GM23338 (cell line): ENCODE data around the gene CD300E. TPM values are rescaled to one million over a fixed set of nuclear protein-coding genes. Genes with fewer than 3 reads are reported as not detected.

Experiments used
- ATAC-seq: fragments of 200-7000 bp; cut with Tn5 transposase; 3 replicates; pipeline ENCODE4 v1.9.1; 2020
- DNase-seq: peaks from one replicate; pipeline ENCODE4 v3.0.0-alpha.2; 2015; ENCODE audit warnings: low spot score
- H2AFZ ChIP-seq: fragments of 200-600 bp; sonication (generic); 2 replicates; pipeline ENCODE4 v1.8.0; 2016; ENCODE audit warnings: antibody characterized with exemption, mild to moderate bottlenecking, moderate library complexity
- H3F3A ChIP-seq: fragments of 200-600 bp; sonication (generic); replicated peaks from 2 replicates; pipeline ENCODE4 v1.8.0; 2017; ENCODE audit warnings: antibody characterized with exemption, mixed run types, low read depth
- H3K27ac ChIP-seq: fragments of 200-600 bp; sonication (generic); 2 replicates; pipeline ENCODE4 v1.6.1; 2016; ENCODE audit warnings: low read depth
- H3K27me3 ChIP-seq: fragments of 200-600 bp; sonication (generic); 2 replicates; pipeline ENCODE4 v1.8.0; 2016; ENCODE audit warnings: mild to moderate bottlenecking, mixed run types, moderate library complexity; ENCODE audit not compliant: insufficient read depth
- H3K36me3 ChIP-seq: fragments of 200-600 bp; sonication (generic); 2 replicates; pipeline ENCODE4 v1.8.0; 2016; ENCODE audit warnings: mild to moderate bottlenecking; ENCODE audit not compliant: insufficient read depth
- H3K4me1 ChIP-seq: fragments of 200-600 bp; sonication (generic); 2 replicates; pipeline ENCODE4 v1.8.0; 2016; ENCODE audit warnings: mild to moderate bottlenecking, moderate library complexity; ENCODE audit not compliant: insufficient read depth
- H3K4me2 ChIP-seq: fragments of 200-600 bp; sonication (generic); 2 replicates; pipeline ENCODE4 v1.7.1; 2017; ENCODE audit warnings: mixed run types
- H3K4me3 ChIP-seq: fragments of 200-600 bp; sonication (generic); 2 replicates; pipeline ENCODE4 v1.6.1; 2016; ENCODE audit warnings: mixed run types
- H3K79me2 ChIP-seq: fragments of 200-600 bp; sonication (generic); replicated peaks from 2 replicates; pipeline ENCODE4 v1.8.0; 2017; ENCODE audit warnings: mild to moderate bottlenecking; ENCODE audit not compliant: insufficient read depth
- H3K9me2 ChIP-seq: fragments of 200-600 bp; sonication (generic); 2 replicates; pipeline ENCODE4 v1.8.0; 2017; ENCODE audit not compliant: insufficient read depth
- H4K20me1 ChIP-seq: fragments of 200-600 bp; sonication (generic); replicated peaks from 2 replicates; pipeline ENCODE4 v1.8.0; 2017; ENCODE audit warnings: mild to moderate bottlenecking; ENCODE audit not compliant: insufficient read depth
- H3K27ac Mint-ChIP-seq: 2 replicates; pipeline ENCODE4 v1.8.0; 2020; ENCODE audit warnings: inconsistent platforms, mild to moderate bottlenecking, moderate library complexity, mixed read lengths
- H3K27me3 Mint-ChIP-seq: 3 replicates; pipeline ENCODE4 v1.8.0; 2022; ENCODE audit warnings: low read depth, mild to moderate bottlenecking, moderate library complexity, mixed read lengths, inconsistent platforms; ENCODE audit not compliant: insufficient read depth, poor library complexity
- H3K36me3 Mint-ChIP-seq: 3 replicates; pipeline ENCODE4 v1.8.0; 2021; ENCODE audit warnings: low read depth, mild to moderate bottlenecking, inconsistent platforms, moderate library complexity, mixed read lengths
- H3K4me1 Mint-ChIP-seq: 3 replicates; pipeline ENCODE4 v1.8.0; 2020; ENCODE audit warnings: mild to moderate bottlenecking, inconsistent platforms, mixed read lengths
- H3K4me3 Mint-ChIP-seq: 3 replicates; pipeline ENCODE4 v1.8.0; 2021; ENCODE audit warnings: moderate library complexity, mild to moderate bottlenecking, inconsistent platforms, mixed read lengths
- H3K9me3 Mint-ChIP-seq: 3 replicates; pipeline ENCODE4 v1.8.0; 2020; ENCODE audit warnings: moderate library complexity, mild to moderate bottlenecking, inconsistent platforms, mixed read lengths
- CREB1 ChIP-seq: fragments of 250-450 bp; sonication (Bioruptor Pico); IDR thresholded peaks from 2 replicates; pipeline ENCODE4 v1.5.0; 2020; ENCODE audit warnings: low read depth, mild to moderate bottlenecking, moderate library complexity
- CTCF ChIP-seq, 2 experiments: fragments of 200-600 bp in 1 of 2; sonication (generic) in 1 of 2; conservative IDR thresholded peaks; 2 replicates each; pipeline versions ENCODE4 v1.5.1 to v1.6.1; 2016 to 2017; ENCODE audit warnings: antibody characterized with exemption in 2 of 2, low read depth in 2 of 2, mild to moderate bottlenecking in 2 of 2, moderate library complexity in 1 of 2
- ETS1 ChIP-seq: IDR thresholded peaks from 2 replicates; pipeline ENCODE4 v1.6.1; 2016; ENCODE audit warnings: antibody characterized with exemption
- EZH2 ChIP-seq: fragments of 200-600 bp; sonication (generic); IDR thresholded peaks from one replicate; pipeline ENCODE4 v1.8.0; 2017; ENCODE audit warnings: antibody characterized with exemption, mild to moderate bottlenecking, low read depth; ENCODE audit not compliant: unreplicated experiment
- EZH2phosphoT487 ChIP-seq: fragments of 200-600 bp; sonication (generic); IDR thresholded peaks from one replicate; pipeline ENCODE4 v1.8.1; 2018; ENCODE audit warnings: antibody characterized with exemption; ENCODE audit not compliant: unreplicated experiment
- JUNB ChIP-seq: IDR thresholded peaks from one replicate; pipeline ENCODE4 v1.6.1; 2016; ENCODE audit warnings: antibody characterized with exemption; ENCODE audit not compliant: unreplicated experiment
- NANOG ChIP-seq: IDR thresholded peaks from 2 replicates; pipeline ENCODE4 v1.6.1; 2016; ENCODE audit warnings: antibody characterized with exemption, borderline replicate concordance
- POLR2AphosphoS5 ChIP-seq: IDR thresholded peaks from 2 replicates; pipeline ENCODE4 v1.6.1; 2016; ENCODE audit warnings: antibody characterized with exemption, low read depth
- STAT1 ChIP-seq: IDR thresholded peaks from one replicate; pipeline ENCODE4 v1.6.1; 2016; ENCODE audit warnings: antibody characterized with exemption; ENCODE audit not compliant: unreplicated experiment
- ZNF114 ChIP-seq: fragments of 250-450 bp; sonication (Bioruptor Pico); IDR thresholded peaks from 2 replicates; pipeline ENCODE4 v1.5.0; 2020; ENCODE audit warnings: mild to moderate bottlenecking, moderate library complexity
- ZNF331 ChIP-seq: fragments of 250-450 bp; sonication (Bioruptor Pico); IDR thresholded peaks from 2 replicates; pipeline ENCODE4 v1.5.0; 2020; ENCODE audit warnings: low read depth, mild to moderate bottlenecking, moderate library complexity
- ZNF462 ChIP-seq: fragments of 250-450 bp; sonication (Bioruptor Pico); IDR thresholded peaks from 2 replicates; pipeline ENCODE4 v1.5.0; 2020; ENCODE audit warnings: mild to moderate bottlenecking, moderate library complexity
- long read RNA-seq: library from polyadenylated mRNA; unstranded; transcript quantifications from one replicate; pipeline ENCODE4 v2.0.0, GENCODE V29; 2020; ENCODE audit not compliant: unreplicated experiment
- polyA plus RNA-seq: library from polyadenylated mRNA; unstranded; fragments of >200 nt; fragmentation: Nextera tagmentation; extraction: Ambion mirVana; gene quantifications from 2 replicates; pipeline ENCODE4 v1.2.1, GENCODE V29; 2016
- total RNA-seq: library from RNA; depleted of rRNA; stranded (reverse); fragments of >200 nt; shearing (Covaris generic); gene quantifications from 2 replicates; pipeline ENCODE4 v1.2.3, GENCODE V29; 2014; rRNA removed
- TF ChIP-seq, protein P1 (sequence below): IDR thresholded peaks from one replicate; pipeline ENCODE4 v1.6.1; 2018; ENCODE audit warnings: antibody characterized with exemption; ENCODE audit not compliant: unreplicated experiment

Gene CD300E
- total RNA-seq (not detected in 2 replicates), polyA plus RNA-seq (not detected in 2 replicates)
- long read RNA-seq: 0 reads

- no peak for TF ChIP-seq EZH2phosphoT487
- no peak for TF ChIP-seq ZNF331 (CRISPR knock-in tag)
- TF ChIP-seq NANOG: no peak
- no peak for TF ChIP-seq ZNF462
- no peak for TF ChIP-seq STAT1
- TF ChIP-seq CTCF (conservative IDR thresholded peaks at IDR 0.05; ENCODE audit: low read depth in 2 of 2): no peak
- no peak for TF ChIP-seq JUNB
- TF ChIP-seq EZH2: no peak
- no peak for TF ChIP-seq ETS1
- TF ChIP-seq ZNF114 (CRISPR knock-in tag): no peak
- TF ChIP-seq CREB1: no peak
- TF ChIP-seq POLR2AphosphoS5: no peak
- TF ChIP-seq, protein P1, sequence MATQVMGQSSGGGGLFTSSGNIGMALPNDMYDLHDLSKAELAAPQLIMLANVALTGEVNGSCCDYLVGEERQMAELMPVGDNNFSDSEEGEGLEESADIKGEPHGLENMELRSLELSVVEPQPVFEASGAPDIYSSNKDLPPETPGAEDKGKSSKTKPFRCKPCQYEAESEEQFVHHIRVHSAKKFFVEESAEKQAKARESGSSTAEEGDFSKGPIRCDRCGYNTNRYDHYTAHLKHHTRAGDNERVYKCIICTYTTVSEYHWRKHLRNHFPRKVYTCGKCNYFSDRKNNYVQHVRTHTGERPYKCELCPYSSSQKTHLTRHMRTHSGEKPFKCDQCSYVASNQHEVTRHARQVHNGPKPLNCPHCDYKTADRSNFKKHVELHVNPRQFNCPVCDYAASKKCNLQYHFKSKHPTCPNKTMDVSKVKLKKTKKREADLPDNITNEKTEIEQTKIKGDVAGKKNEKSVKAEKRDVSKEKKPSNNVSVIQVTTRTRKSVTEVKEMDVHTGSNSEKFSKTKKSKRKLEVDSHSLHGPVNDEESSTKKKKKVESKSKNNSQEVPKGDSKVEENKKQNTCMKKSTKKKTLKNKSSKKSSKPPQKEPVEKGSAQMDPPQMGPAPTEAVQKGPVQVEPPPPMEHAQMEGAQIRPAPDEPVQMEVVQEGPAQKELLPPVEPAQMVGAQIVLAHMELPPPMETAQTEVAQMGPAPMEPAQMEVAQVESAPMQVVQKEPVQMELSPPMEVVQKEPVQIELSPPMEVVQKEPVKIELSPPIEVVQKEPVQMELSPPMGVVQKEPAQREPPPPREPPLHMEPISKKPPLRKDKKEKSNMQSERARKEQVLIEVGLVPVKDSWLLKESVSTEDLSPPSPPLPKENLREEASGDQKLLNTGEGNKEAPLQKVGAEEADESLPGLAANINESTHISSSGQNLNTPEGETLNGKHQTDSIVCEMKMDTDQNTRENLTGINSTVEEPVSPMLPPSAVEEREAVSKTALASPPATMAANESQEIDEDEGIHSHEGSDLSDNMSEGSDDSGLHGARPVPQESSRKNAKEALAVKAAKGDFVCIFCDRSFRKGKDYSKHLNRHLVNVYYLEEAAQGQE: no peak
- H4K20me1 ChIP-seq: no peaks in the 10 kb centered on the region
- Mint-ChIP-seq H3K27me3 (peaks cover 6% of the 10 kb centered on the region), H3K4me3 (no peak within 1 kb of the TSS), H3K36me3 (no peaks in the 10 kb centered on the region), H3K9me3 (no peaks in the 10 kb centered on the region; the same call in 2 of the 3 replicates), H3K27ac (no peak within 1 kb of the TSS), H3K4me1 (no peaks in the 10 kb centered on the region; the same call in 2 of the 3 replicates)
- DNase-seq (no peak), ATAC-seq (no peak)
- no peak within 1 kb of the TSS for H2AFZ ChIP-seq
- H3K4me2 ChIP-seq: no peak within 1 kb of the TSS
- no peaks in the 10 kb centered on the region for H3K79me2 ChIP-seq
- H3K27me3 ChIP-seq: no peaks in the 10 kb centered on the region
- H3K9me2 ChIP-seq: no peaks in the 10 kb centered on the region
- H3K4me3 ChIP-seq: no peak within 1 kb of the TSS
- no peaks in the 10 kb centered on the region for H3K36me3 ChIP-seq
- no peak within 1 kb of the TSS for H3K27ac ChIP-seq
- H3F3A ChIP-seq: no peaks in the 10 kb centered on the region
- H3K4me1 ChIP-seq: no peaks in the 10 kb centered on the region
Observed at GRCh38 chr17:74623693-74624093, at the start of gene CD300E. TSS of gene CD300E (minus strand) at chr17:74623738. CDS start at chr17:74623621, 117 bp downstream.
